Activated CD4-positive, CD25-positive, alpha-beta regulatory T cell (primary cell): Measurements from ENCODE around the gene MASTL.

Experiments used
- DNase-seq, 4 experiments: peaks; one replicate each; lab custom pipeline; 2025; lab: John Stamatoyannopoulos, UW

The MASTL gene

DNA sequence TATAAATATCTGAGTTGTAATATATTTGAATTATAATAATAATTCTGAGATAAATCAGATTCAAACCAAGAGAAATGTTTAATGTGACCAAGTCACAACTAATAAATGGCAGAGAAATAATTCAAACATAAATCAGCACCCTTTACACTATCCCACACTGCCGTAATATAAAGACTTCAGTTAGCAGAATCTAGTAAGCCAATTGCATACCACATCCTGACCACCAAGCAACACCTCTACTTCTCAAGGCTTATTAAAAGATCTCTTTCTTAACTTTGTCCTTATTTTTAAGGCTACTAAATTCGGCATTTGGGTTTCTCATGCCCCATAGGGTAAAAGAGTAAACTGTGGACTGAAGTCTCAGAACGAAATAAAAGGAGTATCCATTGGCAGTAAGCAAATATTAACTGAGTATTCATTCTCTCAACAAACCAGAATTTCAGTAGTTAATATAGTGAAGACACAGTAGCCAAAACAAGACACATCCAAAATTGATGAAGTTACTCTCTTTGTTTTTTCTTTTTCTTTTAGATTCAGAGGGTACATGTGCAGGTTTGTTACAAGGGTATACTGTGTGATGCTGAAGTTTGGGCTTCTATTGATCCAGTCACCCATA lies 70.6 kb downstream of the MASTL start:
- DNase-seq = no peak

DNA sequence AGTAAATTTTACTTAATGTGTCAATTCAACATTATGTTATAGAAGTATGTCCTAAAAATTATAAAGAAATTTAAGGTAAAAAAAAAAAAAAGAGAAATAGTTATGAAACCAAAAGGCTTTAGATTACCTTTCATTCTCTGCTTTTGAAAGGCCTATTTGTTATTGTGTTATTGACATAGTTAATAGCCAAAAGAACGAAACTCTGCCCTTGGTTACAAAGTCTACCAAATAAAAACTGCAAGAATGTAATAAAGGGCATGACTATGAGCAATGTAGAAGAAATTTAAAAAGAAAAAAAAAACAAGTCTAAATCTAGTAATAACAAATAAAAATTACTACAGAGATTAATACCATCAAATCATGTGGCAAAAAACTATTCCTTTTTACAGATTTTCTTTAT lies 74.9 kb downstream of the MASTL start:
- DNase-seq = no peak

DNA sequence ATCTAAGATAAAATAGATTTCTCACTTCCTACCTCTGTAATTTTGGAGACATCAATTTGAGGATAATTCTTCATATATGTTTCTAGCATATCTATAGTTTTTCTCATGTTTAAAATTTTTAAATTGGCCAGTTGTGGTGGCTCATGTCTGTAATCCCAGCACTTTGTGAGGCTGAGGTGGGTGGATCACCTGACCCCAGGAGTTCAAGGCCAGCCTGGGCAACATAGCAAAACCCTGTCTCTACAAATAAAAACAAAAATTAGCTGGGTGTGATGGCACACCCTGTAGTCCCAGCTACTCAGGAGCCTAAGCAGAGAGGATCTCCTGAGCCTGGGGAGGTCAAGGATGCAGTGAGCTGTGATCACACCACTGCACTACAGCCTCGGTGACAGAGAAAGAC lies 80.6 kb downstream of the MASTL start:
- no peak for DNase-seq
